Measurements from ENCODE around the gene STX2.
"Not testable (repeated sequence)": the region's sequence is repeated elsewhere in the genome, so short reads cannot be mapped to it uniquely, and the experiment has no call there.

DNA sequence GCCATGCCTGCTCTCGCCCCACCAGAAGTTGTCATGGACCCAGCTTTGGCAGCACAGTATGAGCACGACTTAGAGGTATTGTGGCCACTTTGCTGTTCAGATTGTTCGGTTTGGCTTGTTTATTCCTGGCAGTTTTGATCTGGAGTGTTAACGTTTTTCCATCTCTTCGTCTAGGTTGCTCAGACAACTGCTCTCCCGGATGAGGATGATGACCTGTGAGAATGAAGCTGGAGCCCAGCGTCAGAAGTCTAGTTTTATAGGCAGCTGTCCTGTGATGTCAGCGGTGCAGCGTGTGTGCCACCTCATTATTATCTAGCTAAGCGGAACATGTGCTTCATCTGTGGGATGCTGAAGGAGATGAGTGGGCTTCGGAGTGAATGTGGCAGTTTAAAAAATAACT lies 36.7 kb upstream of the STX2 start:
- TF ChIP-seq POLR2A (IDR thresholded peaks at IDR 0.05; ENCODE audit: low read depth, low read length); TAF1 (IDR thresholded peaks at IDR 0.05; ENCODE audit: borderline replicate concordance, low read depth, low read length): not testable (repeated sequence)
